K562 (cell line): ENCODE data around the gene FIBP. TPM values are rescaled to one million over a fixed set of nuclear protein-coding genes. Genes with fewer than 3 reads are reported as not detected.
A peak's percentile ranks its signal among the peaks of the same experiment; 100 is the strongest.

Experiments used
- ELF1 ChIP-seq: fragments of 200-800 bp; sonication (Bioruptor generic); IDR thresholded peaks from 2 replicates; pipeline ENCODE4 v1.6.1; 2016; ENCODE audit warnings: missing genetic modification characterization, missing compliant biosample characterization
- FOXK1 ChIP-seq: sonication (generic); formaldehyde crosslinking; IDR thresholded peaks from 2 replicates; pipeline ENCODE4 v1.8.0; 2022; ENCODE audit warnings: missing genetic modification reagents, mild to moderate bottlenecking, borderline replicate concordance
- GABPB1 ChIP-seq: sonication (generic); formaldehyde crosslinking; IDR thresholded peaks from 2 replicates; pipeline ENCODE4 v1.8.0; 2022; ENCODE audit warnings: mild to moderate bottlenecking, missing genetic modification reagents
- NR3C1 ChIP-seq: sonication (generic); formaldehyde crosslinking; IDR thresholded peaks from 2 replicates; pipeline ENCODE4 v1.8.1; 2022; ENCODE audit warnings: missing genetic modification reagents
- TRIM28 ChIP-seq: fragments of 450-650 bp; IDR thresholded peaks from 2 replicates; pipeline ENCODE4 v1.6.1; 2017
- U2AF1 ChIP-seq: fragments of 200-400 bp; formaldehyde crosslinking; optimal IDR thresholded peaks from 2 replicates; pipeline ENCODE3; 2017; ENCODE audit warnings: mild to moderate bottlenecking, low read depth, low read length, moderate library complexity
- ZNF121 ChIP-seq: sonication (generic); formaldehyde crosslinking; conservative IDR thresholded peaks from 2 replicates; pipeline ENCODE4 v1.8.0; 2022; ENCODE audit warnings: missing genetic modification reagents
- polyA plus RNA-seq, 8 experiments: library from polyadenylated mRNA; depleted of rRNA in 4 of 8; stranded (reverse) in 5 of 8; unstranded in 3 of 8; fragments of >200 nt; fragmentation: Nextera tagmentation in 2 of 8; fragmentation: Illumina TruSeq in 1 of 8; extraction: Ambion mirVana in 2 of 8; extraction: Trizol in 1 of 8; gene quantifications; 2 replicates each; pipeline versions ENCODE4 v1.2.1 to v1.2.3, GENCODE V29; 2011 to 2014; ENCODE audit warnings: inconsistent platforms in 1 of 8, missing spikeins in 1 of 8
- total RNA-seq, 7 experiments: library from RNA; depleted of rRNA in 6 of 7; stranded (reverse); fragments of >200 nt in 6 of 7; fragmentation: Illumina TruSeq in 2 of 7; extraction: Trizol in 2 of 7; gene quantifications; 2 replicates each; pipeline versions ENCODE4 v1.2.1 to v1.2.3, GENCODE V29; 2011 to 2021; ENCODE audit warnings: low replicate concordance in 1 of 7
- TF ChIP-seq, protein P1 (sequence below): sonication (generic); formaldehyde crosslinking; IDR thresholded peaks from 2 replicates; pipeline ENCODE4 v1.8.0; 2023; ENCODE audit warnings: missing genetic modification reagents, mild to moderate bottlenecking, borderline replicate concordance
- TF ChIP-seq, protein P2 (sequence below): fragments of 450-650 bp; formaldehyde crosslinking; IDR thresholded peaks from 2 replicates; pipeline ENCODE4 v1.4.0; 2020; ENCODE audit warnings: mild to moderate bottlenecking, moderate library complexity
- TF ChIP-seq, protein P3 (sequence below): fragments of 450-650 bp; IDR thresholded peaks from 2 replicates; pipeline ENCODE4 v1.6.1; 2018; ENCODE audit not compliant: partially characterized antibody

The FIBP gene
- total and polyA plus RNA-seq, 9 of the 15 experiments (the other 6 are each of a cell fraction or from before 2014, with no cell fraction given) = 41.2 to 79.2 (median 48.6) TPM

DNA sequence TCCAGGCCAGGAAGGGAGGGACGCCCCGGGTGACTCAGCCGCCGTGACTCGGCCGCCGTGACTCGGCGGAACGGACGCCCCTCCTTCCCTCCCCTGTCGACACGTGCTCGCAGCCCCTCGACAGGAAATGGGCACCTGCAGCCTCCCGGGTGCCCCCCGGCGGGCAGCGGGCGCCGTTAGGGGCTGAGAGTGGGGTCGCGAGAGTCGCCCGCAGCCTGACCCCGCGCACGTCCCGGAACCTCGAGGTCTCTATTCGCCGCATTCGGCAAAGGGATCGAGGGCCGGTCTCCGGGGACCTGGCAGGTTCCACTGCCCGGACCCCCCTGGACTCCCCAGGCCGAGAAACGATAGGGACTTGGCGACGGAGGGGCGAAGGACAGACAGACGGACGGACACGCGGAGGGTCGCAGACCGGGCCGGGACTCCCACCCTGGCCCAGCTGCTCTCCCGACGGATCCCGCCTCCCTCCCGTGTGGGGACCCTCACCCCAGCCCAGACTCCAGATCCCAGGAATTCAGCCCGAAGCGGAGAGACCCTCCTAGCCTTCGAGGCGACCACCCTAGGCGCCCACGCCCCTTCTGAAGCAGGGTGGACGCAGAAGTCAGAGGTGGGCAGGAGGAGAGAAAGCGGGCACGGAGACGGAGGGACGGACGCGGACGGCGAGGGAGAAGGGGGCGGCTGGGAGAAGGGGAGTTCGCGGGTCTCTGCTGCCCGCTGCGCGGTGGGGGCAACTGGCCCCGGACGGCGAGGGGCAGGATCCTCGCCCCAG, 11.3 kb upstream of the FIBP start (continued):
- TF ChIP-seq, protein P1, sequence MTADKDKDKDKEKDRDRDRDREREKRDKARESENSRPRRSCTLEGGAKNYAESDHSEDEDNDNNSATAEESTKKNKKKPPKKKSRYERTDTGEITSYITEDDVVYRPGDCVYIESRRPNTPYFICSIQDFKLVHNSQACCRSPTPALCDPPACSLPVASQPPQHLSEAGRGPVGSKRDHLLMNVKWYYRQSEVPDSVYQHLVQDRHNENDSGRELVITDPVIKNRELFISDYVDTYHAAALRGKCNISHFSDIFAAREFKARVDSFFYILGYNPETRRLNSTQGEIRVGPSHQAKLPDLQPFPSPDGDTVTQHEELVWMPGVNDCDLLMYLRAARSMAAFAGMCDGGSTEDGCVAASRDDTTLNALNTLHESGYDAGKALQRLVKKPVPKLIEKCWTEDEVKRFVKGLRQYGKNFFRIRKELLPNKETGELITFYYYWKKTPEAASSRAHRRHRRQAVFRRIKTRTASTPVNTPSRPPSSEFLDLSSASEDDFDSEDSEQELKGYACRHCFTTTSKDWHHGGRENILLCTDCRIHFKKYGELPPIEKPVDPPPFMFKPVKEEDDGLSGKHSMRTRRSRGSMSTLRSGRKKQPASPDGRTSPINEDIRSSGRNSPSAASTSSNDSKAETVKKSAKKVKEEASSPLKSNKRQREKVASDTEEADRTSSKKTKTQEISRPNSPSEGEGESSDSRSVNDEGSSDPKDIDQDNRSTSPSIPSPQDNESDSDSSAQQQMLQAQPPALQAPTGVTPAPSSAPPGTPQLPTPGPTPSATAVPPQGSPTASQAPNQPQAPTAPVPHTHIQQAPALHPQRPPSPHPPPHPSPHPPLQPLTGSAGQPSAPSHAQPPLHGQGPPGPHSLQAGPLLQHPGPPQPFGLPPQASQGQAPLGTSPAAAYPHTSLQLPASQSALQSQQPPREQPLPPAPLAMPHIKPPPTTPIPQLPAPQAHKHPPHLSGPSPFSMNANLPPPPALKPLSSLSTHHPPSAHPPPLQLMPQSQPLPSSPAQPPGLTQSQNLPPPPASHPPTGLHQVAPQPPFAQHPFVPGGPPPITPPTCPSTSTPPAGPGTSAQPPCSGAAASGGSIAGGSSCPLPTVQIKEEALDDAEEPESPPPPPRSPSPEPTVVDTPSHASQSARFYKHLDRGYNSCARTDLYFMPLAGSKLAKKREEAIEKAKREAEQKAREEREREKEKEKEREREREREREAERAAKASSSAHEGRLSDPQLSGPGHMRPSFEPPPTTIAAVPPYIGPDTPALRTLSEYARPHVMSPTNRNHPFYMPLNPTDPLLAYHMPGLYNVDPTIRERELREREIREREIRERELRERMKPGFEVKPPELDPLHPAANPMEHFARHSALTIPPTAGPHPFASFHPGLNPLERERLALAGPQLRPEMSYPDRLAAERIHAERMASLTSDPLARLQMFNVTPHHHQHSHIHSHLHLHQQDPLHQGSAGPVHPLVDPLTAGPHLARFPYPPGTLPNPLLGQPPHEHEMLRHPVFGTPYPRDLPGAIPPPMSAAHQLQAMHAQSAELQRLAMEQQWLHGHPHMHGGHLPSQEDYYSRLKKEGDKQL (CRISPR knock-in tag) = peak; percentile 85; the same call in 1 of the 2 replicates
- TF ChIP-seq FOXK1 (CRISPR knock-in tag) (peak; percentile 70; the same call in 1 of the 2 replicates), ELF1 (tag) (peak; percentile 63), U2AF1 (peak; percentile 99), GABPB1 (CRISPR knock-in tag) (peak; percentile 81; the same call in 1 of the 2 replicates), NR3C1 (CRISPR knock-in tag) (peak; percentile 16; the same call in 1 of the 2 replicates), TRIM28 (0 out of 2 replicates have a peak, but pooled peaks have one; percentile 12), ZNF121 (CRISPR knock-in tag) (no peak)
- TF ChIP-seq, protein P2, sequence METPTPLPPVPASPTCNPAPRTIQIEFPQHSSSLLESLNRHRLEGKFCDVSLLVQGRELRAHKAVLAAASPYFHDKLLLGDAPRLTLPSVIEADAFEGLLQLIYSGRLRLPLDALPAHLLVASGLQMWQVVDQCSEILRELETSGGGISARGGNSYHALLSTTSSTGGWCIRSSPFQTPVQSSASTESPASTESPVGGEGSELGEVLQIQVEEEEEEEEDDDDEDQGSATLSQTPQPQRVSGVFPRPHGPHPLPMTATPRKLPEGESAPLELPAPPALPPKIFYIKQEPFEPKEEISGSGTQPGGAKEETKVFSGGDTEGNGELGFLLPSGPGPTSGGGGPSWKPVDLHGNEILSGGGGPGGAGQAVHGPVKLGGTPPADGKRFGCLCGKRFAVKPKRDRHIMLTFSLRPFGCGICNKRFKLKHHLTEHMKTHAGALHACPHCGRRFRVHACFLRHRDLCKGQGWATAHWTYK (CRISPR knock-in tag) = peak; percentile 76; the same call in 1 of the 2 replicates
- TF ChIP-seq, protein P3, sequence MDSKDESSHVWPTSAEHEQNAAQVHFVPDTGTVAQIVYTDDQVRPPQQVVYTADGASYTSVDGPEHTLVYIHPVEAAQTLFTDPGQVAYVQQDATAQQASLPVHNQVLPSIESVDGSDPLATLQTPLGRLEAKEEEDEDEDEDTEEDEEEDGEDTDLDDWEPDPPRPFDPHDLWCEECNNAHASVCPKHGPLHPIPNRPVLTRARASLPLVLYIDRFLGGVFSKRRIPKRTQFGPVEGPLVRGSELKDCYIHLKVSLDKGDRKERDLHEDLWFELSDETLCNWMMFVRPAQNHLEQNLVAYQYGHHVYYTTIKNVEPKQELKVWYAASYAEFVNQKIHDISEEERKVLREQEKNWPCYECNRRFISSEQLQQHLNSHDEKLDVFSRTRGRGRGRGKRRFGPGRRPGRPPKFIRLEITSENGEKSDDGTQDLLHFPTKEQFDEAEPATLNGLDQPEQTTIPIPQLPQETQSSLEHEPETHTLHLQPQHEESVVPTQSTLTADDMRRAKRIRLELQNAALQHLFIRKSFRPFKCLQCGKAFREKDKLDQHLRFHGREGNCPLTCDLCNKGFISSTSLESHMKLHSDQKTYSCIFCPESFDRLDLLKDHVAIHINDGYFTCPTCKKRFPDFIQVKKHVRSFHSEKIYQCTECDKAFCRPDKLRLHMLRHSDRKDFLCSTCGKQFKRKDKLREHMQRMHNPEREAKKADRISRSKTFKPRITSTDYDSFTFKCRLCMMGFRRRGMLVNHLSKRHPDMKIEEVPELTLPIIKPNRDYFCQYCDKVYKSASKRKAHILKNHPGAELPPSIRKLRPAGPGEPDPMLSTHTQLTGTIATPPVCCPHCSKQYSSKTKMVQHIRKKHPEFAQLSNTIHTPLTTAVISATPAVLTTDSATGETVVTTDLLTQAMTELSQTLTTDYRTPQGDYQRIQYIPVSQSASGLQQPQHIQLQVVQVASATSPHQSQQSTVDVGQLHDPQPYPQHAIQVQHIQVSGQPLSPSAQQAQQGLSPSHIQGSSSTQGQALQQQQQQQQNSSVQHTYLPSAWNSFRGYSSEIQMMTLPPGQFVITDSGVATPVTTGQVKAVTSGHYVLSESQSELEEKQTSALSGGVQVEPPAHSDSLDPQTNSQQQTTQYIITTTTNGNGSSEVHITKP = peak; percentile 86
